ENCODE data around the gene SKIC2.

The SKIC2 gene

GRCh38 chr6:31940256-31940664, 18.7 kb upstream of the SKIC2 start:
- POLR2A ChIA-PET: interaction anchor here (1.1 to 2.6 kb wide), 3 partner anchors 10 to 32 kb away, joined by 5 to 17 read pairs (median 5); partner anchors contain the start of gene DXO
- no peak overlapping the region for H3K27ac ChIP-seq (ENCODE audit: extremely low read depth, low read depth, low read length)
- H3K4me1 ChIP-seq (ENCODE audit: control insufficient read depth, insufficient read depth, low read length): peaks cover 5% of the 10 kb centered on the region; the same call in 1 of the 2 replicates
- TF ChIP-seq ZNF513 (tag by site-specific recombination; IDR thresholded peaks at IDR 0.05) (peak; percentile 75), ZNF335 (tag by site-specific recombination; conservative IDR thresholded peaks at IDR 0.05) (peak; percentile 43), ZNF280D (tag by site-specific recombination; IDR thresholded peaks at IDR 0.05) (no peak), FEZF1 (tag by site-specific recombination; IDR thresholded peaks at IDR 0.05) (0 out of 2 replicates have a peak, but pooled peaks have one; percentile 22)
- no peaks in the 10 kb centered on the region for H3K36me3 ChIP-seq (ENCODE audit: control insufficient read depth in 2 of 2, insufficient read depth in 1 of 2, low read length in 2 of 2)
- H3K4me3 ChIP-seq (ENCODE audit: low read depth, low read length): no peak overlapping the region
- CTCF ChIA-PET: interaction anchor here (0.5 to 7.7 kb wide), 5 partner anchors 10 to 356 kb away, joined by 3 to 70 read pairs (median 3); no protein-coding TSS in a partner anchor
- no peaks in the 10 kb centered on the region for H3K9me3 ChIP-seq (ENCODE audit: control insufficient read depth, insufficient read depth, low read depth, low read length)

- no peak for TF ChIP-seq ZNF785 (tag by site-specific recombination; IDR thresholded peaks at IDR 0.05)
- no peak for TF ChIP-seq ZNF692 (tag by site-specific recombination; IDR thresholded peaks at IDR 0.05)
- no peak for TF ChIP-seq ZNF335 (tag by site-specific recombination; conservative IDR thresholded peaks at IDR 0.05)
- no peak for TF ChIP-seq PRDM6 (tag by site-specific recombination; IDR thresholded peaks at IDR 0.05)
- TF ChIP-seq ZNF311 (tag by site-specific recombination; IDR thresholded peaks at IDR 0.05; ENCODE audit: borderline replicate concordance): no peak
- no peak for TF ChIP-seq ZNF324 (tag by site-specific recombination; IDR thresholded peaks at IDR 0.05)
- TF ChIP-seq ZNF221 (tag by site-specific recombination; IDR thresholded peaks at IDR 0.05; ENCODE audit: borderline replicate concordance): no peak
- no peak for TF ChIP-seq ZNF112 (tag by site-specific recombination; IDR thresholded peaks at IDR 0.05)
- no peak for TF ChIP-seq ZNF658 (tag by site-specific recombination; IDR thresholded peaks at IDR 0.05)
- no peak for TF ChIP-seq ZNF292 (tag by site-specific recombination; IDR thresholded peaks at IDR 0.05; ENCODE audit: borderline replicate concordance, low read depth)
- TF ChIP-seq ZNF214 (tag by site-specific recombination; IDR thresholded peaks at IDR 0.05; ENCODE audit: borderline replicate concordance): no peak
- ChIA-PET POLR2A (interaction anchor here (1.1 kb wide), 1 partner anchor 28 kb away, joined by 3 read pairs; the partner anchor contains the start of gene DXO), CTCF (interaction anchor here (7.7 kb wide), 1 partner anchor 8 kb away, joined by 70 read pairs; no protein-coding TSS in a partner anchor)
- Histone ChIP-seq H3K9me3 (ENCODE audit: control insufficient read depth, insufficient read depth, low read depth, low read length) (no peaks in the 10 kb centered on the region), H3K4me3 (ENCODE audit: low read depth, low read length) (no peak overlapping the region), H3K27ac (ENCODE audit: extremely low read depth, low read depth, low read length) (no peak overlapping the region), H3K36me3 (ENCODE audit: control insufficient read depth in 2 of 2, insufficient read depth in 1 of 2, low read length in 2 of 2) (no peaks in the 10 kb centered on the region), H3K4me1 (ENCODE audit: control insufficient read depth, insufficient read depth, low read length) (peaks cover 5% of the 10 kb centered on the region; the same call in 1 of the 2 replicates)
Observed at GRCh38 chr6:31943742-31944141, 15.2 kb upstream of the SKIC2 start.

Data from HEK293 (cell line).